ENCODE data around the gene PACRG.

PACRG gene

GRCh38 chr6:163177007-163177406 lies 449.2 kb downstream of the PACRG start:
- H2AK5ac ChIP-seq (ENCODE audit: low read length): no peak overlapping the region
- no peak overlapping the region for H3K27ac ChIP-seq (ENCODE audit: low read depth, low read length)
- H3K79me1 ChIP-seq (ENCODE audit: low read length): no peaks in the 10 kb centered on the region
- WGBS (ENCODE audit: extremely low coverage, insufficient coverage, low lambda C conversion rate): no CpG with 5 or more reads among the region's 4 CpGs
- no peak overlapping the region for H3K18ac ChIP-seq (ENCODE audit: low read length)
- no peak overlapping the region for H2BK120ac ChIP-seq (ENCODE audit: low read depth, low read length)
- H3K9ac ChIP-seq (ENCODE audit: low read length): no peak overlapping the region
- H3K4me1 ChIP-seq (ENCODE audit: control insufficient read depth, low read depth, low read length): no peaks in the 10 kb centered on the region
- no peak overlapping the region for H3K4ac ChIP-seq (ENCODE audit: low read depth, low read length)
- H3K27me3 ChIP-seq (ENCODE audit: insufficient read depth, low read length, poor library complexity): no peaks in the 10 kb centered on the region
- H3K4me2 ChIP-seq (ENCODE audit: low read length): no peak overlapping the region
- H3K4me3 ChIP-seq (ENCODE audit: low read length): no peak overlapping the region
- H3K36me3 ChIP-seq (ENCODE audit: control insufficient read depth, insufficient read depth, low read length): no peaks in the 10 kb centered on the region
- no peak overlapping the region for H2BK5ac ChIP-seq (ENCODE audit: low read length)
- H3K56ac ChIP-seq (ENCODE audit: low read length): no peak overlapping the region
- DNase-seq: no peak
- no peak overlapping the region for H3K23ac ChIP-seq (ENCODE audit: low read length)
- no peak overlapping the region for H2BK15ac ChIP-seq (replicated peaks; ENCODE audit: low read depth)
- H4K8ac ChIP-seq (ENCODE audit: low read depth, low read length): no peak overlapping the region
- no peaks in the 10 kb centered on the region for H3K79me2 ChIP-seq (ENCODE audit: control insufficient read depth, insufficient read depth, low read length)
- H4K5ac ChIP-seq (ENCODE audit: low read length): no peak overlapping the region

- H2BK120ac ChIP-seq (ENCODE audit: low read depth, low read length): no peak overlapping the region
These were observed 450.2 kb downstream of the PACRG start for GRCh38 chr6:163177892-163178420.

GRCh38 chr6:163179061-163179460 lies 451.3 kb downstream of the PACRG start:
- Histone ChIP-seq H3K27ac (ENCODE audit: low read depth, low read length) (no peak overlapping the region), H3K4me3 (ENCODE audit: low read length) (no peak overlapping the region), H3K79me2 (ENCODE audit: control insufficient read depth, insufficient read depth, low read length) (no peaks in the 10 kb centered on the region), H4K8ac (ENCODE audit: low read depth, low read length) (no peak overlapping the region), H4K5ac (ENCODE audit: low read length) (no peak overlapping the region), H3K4ac (ENCODE audit: low read depth, low read length) (no peak overlapping the region), H2BK15ac (replicated peaks; ENCODE audit: low read depth) (no peak overlapping the region), H3K56ac (ENCODE audit: low read length) (no peak overlapping the region), H3K4me1 (ENCODE audit: control insufficient read depth, low read depth, low read length) (no peaks in the 10 kb centered on the region), H3K36me3 (ENCODE audit: control insufficient read depth, insufficient read depth, low read length) (no peaks in the 10 kb centered on the region), H2BK5ac (ENCODE audit: low read length) (no peak overlapping the region), H3K18ac (ENCODE audit: low read length) (no peak overlapping the region), H3K9ac (ENCODE audit: low read length) (no peak overlapping the region), H3K79me1 (ENCODE audit: low read length) (no peaks in the 10 kb centered on the region), H3K27me3 (ENCODE audit: insufficient read depth, low read length, poor library complexity) (no peaks in the 10 kb centered on the region), H2BK120ac (ENCODE audit: low read depth, low read length) (no peak overlapping the region), H2AK5ac (ENCODE audit: low read length) (no peak overlapping the region), H3K23ac (ENCODE audit: low read length) (no peak overlapping the region), H3K4me2 (ENCODE audit: low read length) (no peak overlapping the region)
- no peak for DNase-seq
- WGBS (ENCODE audit: extremely low coverage, insufficient coverage, low lambda C conversion rate): no CpG with 5 or more reads among the region's 9 CpGs

More at GRCh38 chr6:163177892-163178420, 450.2 kb downstream of the PACRG start:
- no CpG with 5 or more reads among the region's 11 CpGs for WGBS (ENCODE audit: extremely low coverage, insufficient coverage, low lambda C conversion rate)
- H3K4ac ChIP-seq (ENCODE audit: low read depth, low read length): no peak overlapping the region
- H3K36me3 ChIP-seq (ENCODE audit: control insufficient read depth, insufficient read depth, low read length): no peaks in the 10 kb centered on the region
- no peaks in the 10 kb centered on the region for H3K27me3 ChIP-seq (ENCODE audit: insufficient read depth, low read length, poor library complexity)
- no peaks in the 10 kb centered on the region for H3K79me2 ChIP-seq (ENCODE audit: control insufficient read depth, insufficient read depth, low read length)
- H3K79me1 ChIP-seq (ENCODE audit: low read length): no peaks in the 10 kb centered on the region
- DNase-seq: no peak
- H4K5ac ChIP-seq (ENCODE audit: low read length): no peak overlapping the region
- H2BK15ac ChIP-seq (replicated peaks; ENCODE audit: low read depth): no peak overlapping the region
- H3K27ac ChIP-seq (ENCODE audit: low read depth, low read length): no peak overlapping the region
- no peak overlapping the region for H4K8ac ChIP-seq (ENCODE audit: low read depth, low read length)
- H3K4me2 ChIP-seq (ENCODE audit: low read length): no peak overlapping the region
- no peak overlapping the region for H3K56ac ChIP-seq (ENCODE audit: low read length)
- no peaks in the 10 kb centered on the region for H3K4me1 ChIP-seq (ENCODE audit: control insufficient read depth, low read depth, low read length)
- no peak overlapping the region for H3K4me3 ChIP-seq (ENCODE audit: low read length)
- H3K18ac ChIP-seq (ENCODE audit: low read length): no peak overlapping the region
- no peak overlapping the region for H3K9ac ChIP-seq (ENCODE audit: low read length)
- H2AK5ac ChIP-seq (ENCODE audit: low read length): no peak overlapping the region
- no peak overlapping the region for H2BK5ac ChIP-seq (ENCODE audit: low read length)
- no peak overlapping the region for H3K23ac ChIP-seq (ENCODE audit: low read length)

GRCh38 chr6:163179721-163180120 lies 451.9 kb downstream of the PACRG start:
- no peaks in the 10 kb centered on the region for H3K4me1 ChIP-seq (ENCODE audit: control insufficient read depth, low read depth, low read length)
- no peak overlapping the region for H3K9ac ChIP-seq (ENCODE audit: low read length)
- H3K36me3 ChIP-seq (ENCODE audit: control insufficient read depth, insufficient read depth, low read length): no peaks in the 10 kb centered on the region
- no CpG with 5 or more reads among the region's 7 CpGs for WGBS (ENCODE audit: extremely low coverage, insufficient coverage, low lambda C conversion rate)
- no peak overlapping the region for H4K5ac ChIP-seq (ENCODE audit: low read length)
- no peak overlapping the region for H4K8ac ChIP-seq (ENCODE audit: low read depth, low read length)
- H3K79me2 ChIP-seq (ENCODE audit: control insufficient read depth, insufficient read depth, low read length): no peaks in the 10 kb centered on the region
- H3K27ac ChIP-seq (ENCODE audit: low read depth, low read length): no peak overlapping the region
- no peak overlapping the region for H3K4me3 ChIP-seq (ENCODE audit: low read length)
- H3K4me2 ChIP-seq (ENCODE audit: low read length): no peak overlapping the region
- no peak overlapping the region for H2BK5ac ChIP-seq (ENCODE audit: low read length)
- H3K23ac ChIP-seq (ENCODE audit: low read length): no peak overlapping the region
- no peak overlapping the region for H2BK15ac ChIP-seq (replicated peaks; ENCODE audit: low read depth)
- H2AK5ac ChIP-seq (ENCODE audit: low read length): no peak overlapping the region
- no peak overlapping the region for H3K18ac ChIP-seq (ENCODE audit: low read length)
- H3K79me1 ChIP-seq (ENCODE audit: low read length): no peaks in the 10 kb centered on the region
- DNase-seq: no peak
- H3K27me3 ChIP-seq (ENCODE audit: insufficient read depth, low read length, poor library complexity): no peaks in the 10 kb centered on the region
- H3K56ac ChIP-seq (ENCODE audit: low read length): no peak overlapping the region
- no peak overlapping the region for H2BK120ac ChIP-seq (ENCODE audit: low read depth, low read length)
- H3K4ac ChIP-seq (ENCODE audit: low read depth, low read length): no peak overlapping the region

GRCh38 chr6:163180874-163181541 lies 453.2 kb downstream of the PACRG start:
- H2BK120ac ChIP-seq (ENCODE audit: low read depth, low read length): no peak overlapping the region
- no peak overlapping the region for H3K4me2 ChIP-seq (ENCODE audit: low read length)
- no peaks in the 10 kb centered on the region for H3K36me3 ChIP-seq (ENCODE audit: control insufficient read depth, insufficient read depth, low read length)
- no peak overlapping the region for H3K18ac ChIP-seq (ENCODE audit: low read length)
- H3K4ac ChIP-seq (ENCODE audit: low read depth, low read length): no peak overlapping the region
- no peaks in the 10 kb centered on the region for H3K79me2 ChIP-seq (ENCODE audit: control insufficient read depth, insufficient read depth, low read length)
- H2BK5ac ChIP-seq (ENCODE audit: low read length): no peak overlapping the region
- no peak overlapping the region for H3K4me3 ChIP-seq (ENCODE audit: low read length)
- no peaks in the 10 kb centered on the region for H3K4me1 ChIP-seq (ENCODE audit: control insufficient read depth, low read depth, low read length)
- no peak overlapping the region for H3K23ac ChIP-seq (ENCODE audit: low read length)
- no peaks in the 10 kb centered on the region for H3K27me3 ChIP-seq (ENCODE audit: insufficient read depth, low read length, poor library complexity)
- H3K56ac ChIP-seq (ENCODE audit: low read length): peak overlapping the region; percentile 61
- no peak overlapping the region for H4K5ac ChIP-seq (ENCODE audit: low read length)
- H2AK5ac ChIP-seq (ENCODE audit: low read length): no peak overlapping the region
- no peak overlapping the region for H3K9ac ChIP-seq (ENCODE audit: low read length)
- no peak overlapping the region for H2BK15ac ChIP-seq (replicated peaks; ENCODE audit: low read depth)
- DNase-seq: peak; percentile 95
- H3K27ac ChIP-seq (ENCODE audit: low read depth, low read length): no peak overlapping the region
- no CpG with 5 or more reads among the region's 17 CpGs for WGBS (ENCODE audit: extremely low coverage, insufficient coverage, low lambda C conversion rate)
- H4K8ac ChIP-seq (ENCODE audit: low read depth, low read length): no peak overlapping the region
- no peaks in the 10 kb centered on the region for H3K79me1 ChIP-seq (ENCODE audit: low read length)

Data from mesendoderm (in vitro differentiated cells).